Fibroblast of pulmonary artery (primary cell): ENCODE data around the gene PRSS3.
"Not testable (repeated sequence)": the region's sequence is repeated elsewhere in the genome, so short reads cannot be mapped to it uniquely, and the experiment has no call there.

Experiments used
- DNase-seq: peaks from one replicate; pipeline ENCODE4 v3.0.0-alpha.2; 2010; ENCODE audit warnings: low read depth
- H3K4me3 ChIP-seq: replicated peaks from 2 replicates; pipeline ENCODE4 v1.5.1; 2011; ENCODE audit warnings: low read depth, mild to moderate bottlenecking, control low read depth, low read length, moderate library complexity
- TF ChIP-seq, protein P1 (sequence below): IDR thresholded peaks from 2 replicates; pipeline ENCODE4 v1.5.1; 2011; ENCODE audit warnings: mild to moderate bottlenecking, control low read depth, low read length, inconsistent platforms; ENCODE audit errors: missing control alignments

Gene PRSS3

DNA sequence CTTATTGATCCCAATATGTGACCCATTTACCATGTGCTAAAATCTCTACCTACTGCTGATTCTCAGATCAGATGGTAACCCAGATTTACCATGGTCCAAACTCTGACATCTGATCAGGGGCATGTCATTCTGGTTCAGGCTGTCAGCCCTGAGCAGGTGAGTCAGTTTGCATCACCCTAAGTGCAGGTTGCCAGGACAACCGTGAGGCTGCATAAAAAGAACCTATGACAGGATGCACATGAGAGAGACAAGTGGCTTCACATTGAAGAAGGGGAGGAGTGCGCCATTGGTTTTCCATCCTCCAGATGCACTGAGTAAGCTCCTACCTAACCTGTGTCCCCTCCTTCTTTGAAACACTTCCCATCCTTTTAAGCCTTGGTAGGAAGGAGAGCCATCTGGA is 801 bp upstream of the PRSS3 start:
- TF ChIP-seq, protein P1, sequence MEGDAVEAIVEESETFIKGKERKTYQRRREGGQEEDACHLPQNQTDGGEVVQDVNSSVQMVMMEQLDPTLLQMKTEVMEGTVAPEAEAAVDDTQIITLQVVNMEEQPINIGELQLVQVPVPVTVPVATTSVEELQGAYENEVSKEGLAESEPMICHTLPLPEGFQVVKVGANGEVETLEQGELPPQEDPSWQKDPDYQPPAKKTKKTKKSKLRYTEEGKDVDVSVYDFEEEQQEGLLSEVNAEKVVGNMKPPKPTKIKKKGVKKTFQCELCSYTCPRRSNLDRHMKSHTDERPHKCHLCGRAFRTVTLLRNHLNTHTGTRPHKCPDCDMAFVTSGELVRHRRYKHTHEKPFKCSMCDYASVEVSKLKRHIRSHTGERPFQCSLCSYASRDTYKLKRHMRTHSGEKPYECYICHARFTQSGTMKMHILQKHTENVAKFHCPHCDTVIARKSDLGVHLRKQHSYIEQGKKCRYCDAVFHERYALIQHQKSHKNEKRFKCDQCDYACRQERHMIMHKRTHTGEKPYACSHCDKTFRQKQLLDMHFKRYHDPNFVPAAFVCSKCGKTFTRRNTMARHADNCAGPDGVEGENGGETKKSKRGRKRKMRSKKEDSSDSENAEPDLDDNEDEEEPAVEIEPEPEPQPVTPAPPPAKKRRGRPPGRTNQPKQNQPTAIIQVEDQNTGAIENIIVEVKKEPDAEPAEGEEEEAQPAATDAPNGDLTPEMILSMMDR = no peak
- DNase-seq = no peak

DNA sequence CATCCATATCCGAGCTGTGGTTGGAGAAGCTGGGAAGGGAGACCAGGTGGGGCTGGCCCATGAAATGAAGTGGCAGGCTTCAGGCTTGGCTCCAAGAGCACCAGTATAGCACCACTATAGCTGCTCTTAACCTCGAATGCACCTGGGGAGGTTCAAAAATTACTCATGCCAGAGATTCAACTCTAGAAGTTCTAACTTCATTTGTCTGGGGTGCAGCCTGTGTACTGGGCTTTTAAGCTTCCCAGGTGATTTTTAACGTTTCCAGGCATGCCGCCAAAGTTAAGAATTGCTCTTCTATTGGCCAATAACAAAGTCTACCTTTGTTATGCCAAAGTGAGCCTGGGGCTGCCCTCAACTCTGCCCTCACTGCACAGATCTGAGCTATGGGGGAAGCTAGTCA is 458 bp downstream of the PRSS3 start:
- DNase-seq = no peak
- TF ChIP-seq, protein P1 = no peak
- no peak overlapping the region for H3K4me3 ChIP-seq

More for the DNA sequence above, 801 bp upstream of the PRSS3 start:
- H3K4me3 ChIP-seq = no peak overlapping the region

DNA sequence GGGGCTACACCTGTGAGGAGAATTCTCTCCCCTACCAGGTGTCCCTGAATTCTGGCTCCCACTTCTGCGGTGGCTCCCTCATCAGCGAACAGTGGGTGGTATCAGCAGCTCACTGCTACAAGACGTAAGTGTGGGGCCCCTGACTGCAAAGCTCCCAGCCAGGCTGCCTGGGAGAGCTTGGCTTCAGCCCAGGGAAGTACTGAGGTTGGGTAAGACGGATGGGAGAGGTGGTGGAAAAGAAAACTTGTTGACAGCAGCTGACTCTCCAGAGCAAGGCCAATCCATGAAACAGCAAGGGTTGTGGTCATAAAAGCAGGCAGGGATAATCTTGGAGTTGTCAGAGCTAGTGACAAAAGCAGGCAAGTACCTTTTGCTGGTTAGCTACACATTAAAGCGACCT is 1.3 kb downstream of the PRSS3 start:
- peak; percentile 39 for DNase-seq

DNA sequence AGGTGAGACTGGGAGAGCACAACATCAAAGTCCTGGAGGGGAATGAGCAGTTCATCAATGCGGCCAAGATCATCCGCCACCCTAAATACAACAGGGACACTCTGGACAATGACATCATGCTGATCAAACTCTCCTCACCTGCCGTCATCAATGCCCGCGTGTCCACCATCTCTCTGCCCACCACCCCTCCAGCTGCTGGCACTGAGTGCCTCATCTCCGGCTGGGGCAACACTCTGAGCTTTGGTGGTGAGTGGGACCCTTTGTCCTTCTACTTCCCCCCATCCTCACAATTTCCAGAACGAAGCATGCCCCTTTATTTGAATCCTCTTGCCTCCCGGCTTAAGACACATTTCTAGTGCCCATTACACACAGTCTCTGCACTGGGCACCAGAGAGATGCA is 2.5 kb downstream of the PRSS3 start:
- no peak overlapping the region for H3K4me3 ChIP-seq
- DNase-seq = no peak
- TF ChIP-seq, protein P1 = no peak

More for the DNA sequence above, 1.3 kb downstream of the PRSS3 start:
- H3K4me3 ChIP-seq = not testable (repeated sequence)

DNA sequence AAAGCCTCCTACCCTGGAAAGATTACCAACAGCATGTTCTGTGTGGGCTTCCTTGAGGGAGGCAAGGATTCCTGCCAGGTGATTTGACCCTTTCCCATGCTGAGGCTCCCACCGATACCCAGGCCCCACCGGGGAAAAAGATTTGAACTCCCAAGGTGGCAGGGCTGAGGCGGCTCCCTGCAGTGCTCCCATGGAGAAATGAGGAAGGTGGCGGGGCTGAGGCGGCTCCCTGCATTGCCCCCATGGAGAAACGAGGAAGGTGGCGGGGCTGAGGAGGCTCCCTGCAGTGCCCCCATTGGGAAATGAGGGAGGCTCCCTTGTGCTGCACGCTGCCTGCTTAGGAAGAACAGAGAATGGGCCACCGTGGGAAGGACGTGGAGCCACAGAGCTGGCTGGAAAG is 3.2 kb downstream of the PRSS3 start:
- DNase-seq = no peak
- TF ChIP-seq, protein P1 = no peak

DNA sequence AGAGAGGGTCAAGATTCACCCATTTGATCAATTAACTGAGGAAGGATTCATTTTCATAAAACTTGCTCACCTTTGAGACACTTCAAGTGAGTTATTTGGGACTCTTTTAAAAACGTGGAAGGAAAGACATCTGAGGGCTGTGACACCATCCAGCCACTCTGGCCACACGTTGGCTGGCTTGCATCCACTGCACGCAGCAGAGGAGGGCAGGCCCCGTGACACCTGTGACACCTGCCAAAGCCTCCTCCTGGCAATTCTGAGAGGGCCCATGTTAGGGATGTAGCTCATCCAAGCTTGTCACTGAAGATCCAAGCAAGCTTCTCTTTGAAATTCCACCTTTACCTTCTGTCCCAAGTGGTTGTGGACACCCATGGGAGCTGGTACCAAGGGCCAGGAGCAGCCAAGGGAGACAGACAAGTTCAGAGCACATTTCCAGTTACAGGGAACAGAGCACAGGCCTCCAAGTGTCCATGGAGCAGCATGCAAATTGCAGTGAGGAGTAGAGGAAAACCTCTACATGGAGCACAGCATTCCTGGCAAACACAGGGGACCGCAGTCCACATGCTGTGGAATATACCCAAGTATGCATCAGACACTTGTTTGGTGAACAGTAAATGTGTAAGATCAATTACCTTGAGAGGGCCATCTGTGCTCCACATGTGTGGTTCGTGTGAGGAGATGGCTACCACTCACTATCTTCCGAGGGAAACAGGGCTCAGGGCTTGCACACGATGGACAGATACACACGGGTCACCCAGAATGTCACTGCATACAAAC is 4.8 kb downstream of the PRSS3 start:
- H3K4me3 ChIP-seq = no peak overlapping the region
- TF ChIP-seq, protein P1 = no peak

More for the DNA sequence above, 3.2 kb downstream of the PRSS3 start:
- no peak overlapping the region for H3K4me3 ChIP-seq

DNA sequence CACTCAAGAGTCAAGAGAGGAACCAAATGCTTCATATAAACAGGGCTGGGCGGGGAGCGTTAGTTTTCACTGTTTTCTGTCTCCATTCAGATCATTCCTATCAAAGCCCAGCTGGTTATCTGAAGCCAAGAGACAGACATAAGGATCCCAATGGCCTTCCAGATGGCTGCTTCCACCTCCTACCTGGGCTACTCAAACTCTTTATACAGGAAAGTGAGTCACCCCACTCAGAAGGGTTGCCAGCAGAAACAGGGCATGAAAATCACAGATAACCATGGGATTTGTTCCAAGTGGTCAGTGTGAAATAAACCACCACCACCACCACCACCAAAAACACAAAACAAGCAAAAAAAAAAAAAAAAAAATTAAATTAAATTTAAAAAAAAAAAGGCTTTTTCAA is 5.5 kb downstream of the PRSS3 start:
- TF ChIP-seq, protein P1 = no peak
- H3K4me3 ChIP-seq = no peak overlapping the region
- DNase-seq = peak; percentile 29

More for the DNA sequence above, 4.8 kb downstream of the PRSS3 start:
- no peak for DNase-seq

DNA sequence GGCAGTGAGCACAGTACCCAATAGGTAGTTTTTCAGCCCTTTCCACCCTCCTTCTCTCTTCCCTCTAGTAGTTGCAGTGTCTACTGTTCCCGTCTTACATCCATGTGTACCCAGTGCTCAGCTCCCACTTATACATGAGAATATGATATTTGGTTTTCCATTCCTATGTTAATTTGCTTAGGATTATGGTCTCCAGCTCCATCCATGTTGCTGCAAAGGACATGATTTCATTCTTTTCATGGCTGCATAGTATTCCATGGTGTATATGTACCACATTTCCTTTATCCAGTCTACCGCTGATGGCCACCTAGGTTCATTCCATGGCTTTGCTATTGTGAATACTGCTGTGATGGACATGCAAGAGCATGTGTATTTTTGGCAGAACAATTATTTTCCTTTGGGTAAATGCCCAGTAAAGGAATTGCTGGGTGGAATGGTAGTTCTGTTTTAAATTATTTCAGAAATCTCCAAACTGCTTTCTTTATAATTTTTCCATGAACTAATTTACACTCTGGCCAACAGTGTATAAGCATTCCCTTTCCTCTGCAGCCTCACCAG is 6.7 kb downstream of the PRSS3 start:
- H3K4me3 ChIP-seq, DNase-seq: not testable (repeated sequence)

DNA sequence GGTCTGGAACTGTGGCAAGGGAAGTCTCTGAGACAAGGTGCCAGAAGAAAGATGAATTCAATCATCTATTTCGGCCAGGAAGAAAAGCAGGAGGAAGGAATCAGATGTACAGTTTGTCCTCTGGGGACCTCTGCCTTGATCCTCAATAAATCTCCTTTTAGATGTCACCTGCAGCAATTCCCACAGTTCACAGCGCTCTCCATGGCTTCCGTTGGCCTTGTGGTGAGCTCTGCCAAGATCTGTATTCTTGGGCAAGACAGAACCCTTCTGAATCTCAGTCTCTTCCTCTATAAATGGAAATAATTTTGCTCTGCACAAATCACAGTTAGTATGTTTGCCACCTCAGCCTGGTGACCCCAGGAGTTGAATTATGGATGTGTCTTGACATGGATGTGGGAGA is 8.8 kb downstream of the PRSS3 start:
- DNase-seq, H3K4me3 ChIP-seq: not testable (repeated sequence)

DNA sequence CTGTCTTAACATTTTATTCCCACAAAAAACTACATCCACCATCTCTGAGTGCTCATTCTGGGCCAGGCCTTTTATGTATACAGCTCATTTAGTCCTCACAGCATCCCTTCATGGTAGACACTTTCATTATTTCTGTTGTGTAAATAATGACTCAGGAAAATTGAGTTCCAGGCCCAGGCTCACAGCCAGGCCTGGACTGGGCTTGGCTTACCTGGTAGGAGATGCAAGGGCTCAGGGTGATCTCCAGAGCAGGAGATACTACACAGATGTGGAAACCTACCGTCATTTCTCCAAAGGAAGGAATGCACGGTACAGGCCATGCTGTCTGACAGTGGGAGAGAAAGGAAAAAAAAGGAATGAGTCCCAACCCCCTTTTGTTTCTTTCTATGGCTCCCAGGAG is 11.8 kb downstream of the PRSS3 start:
- not testable (repeated sequence) for DNase-seq, H3K4me3 ChIP-seq

DNA sequence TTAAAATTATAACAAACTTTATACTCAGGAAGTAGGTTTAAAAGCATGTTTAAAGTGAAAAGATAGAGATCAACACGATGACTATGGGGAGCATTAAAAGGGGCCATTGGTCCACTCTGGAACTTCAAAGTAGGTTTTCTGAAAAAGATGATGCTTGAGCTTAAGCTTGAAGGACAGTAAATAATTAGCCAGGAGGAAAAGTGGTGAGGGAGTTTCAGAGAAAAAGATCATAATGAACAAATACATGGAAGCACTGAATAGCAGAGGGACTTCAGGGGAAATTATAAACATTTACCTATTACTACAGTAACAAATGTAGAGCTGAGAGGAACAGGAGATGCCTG is 13.6 kb downstream of the PRSS3 start:
- not testable (repeated sequence) for DNase-seq, H3K4me3 ChIP-seq
